Erythroblast (primary cell): ENCODE data around the gene HPN.

Experiments
- GATA1 ChIP-seq: IDR thresholded peaks from 2 replicates; pipeline ENCODE4 v1.6.1; 2011; ENCODE audit warnings: low read depth, mild to moderate bottlenecking, control low read depth, low read length, moderate library complexity
- POLR2A ChIP-seq: IDR thresholded peaks from 2 replicates; pipeline ENCODE4 v1.6.1; 2011; ENCODE audit warnings: mild to moderate bottlenecking, low read length

- no peak for TF ChIP-seq POLR2A
- TF ChIP-seq GATA1 = no peak
Measured at GRCh38 chr19:35039881-35040825, 1.4 kb upstream of the HPN start.
